Muscle layer of colon (tissue), 2 donors: ENCODE results near the gene HARBI1.

Experiments
- H3K27ac ChIP-seq: one replicate; pipeline ENCODE4 v1.7.0; 2013; ENCODE audit warnings: low read depth, mild to moderate bottlenecking, low read length, moderate library complexity
- H3K27me3 ChIP-seq, 2 donors: one replicate each; pipeline ENCODE4 v1.7.0; 2013; ENCODE audit warnings: low read length in 2 of 2, mild to moderate bottlenecking in 2 of 2; ENCODE audit not compliant: insufficient read depth in 2 of 2, control insufficient read depth in 1 of 2
- H3K36me3 ChIP-seq: one replicate; pipeline ENCODE4 v1.7.0; 2013; ENCODE audit warnings: mild to moderate bottlenecking, low read length; ENCODE audit not compliant: insufficient read depth
- H3K4me1 ChIP-seq: one replicate; pipeline ENCODE4 v1.7.0; 2013; ENCODE audit warnings: mild to moderate bottlenecking, low read length; ENCODE audit not compliant: insufficient read depth
- H3K4me3 ChIP-seq, 2 donors: one replicate each; pipeline ENCODE4 v1.7.0; 2013; ENCODE audit warnings: low read length in 2 of 2, low read depth in 1 of 2, mild to moderate bottlenecking in 1 of 2, moderate library complexity in 1 of 2
- H3K9ac ChIP-seq: one replicate; pipeline ENCODE4 v1.7.0; 2013; ENCODE audit warnings: low read length
- H3K9me3 ChIP-seq: one replicate; pipeline ENCODE4 v1.7.0; 2013; ENCODE audit warnings: mild to moderate bottlenecking, low read length
- donor health status: abdominal sarcoma.
- donor health status: Adenocarcinoma of cecum.

The HARBI1 gene

DNA sequence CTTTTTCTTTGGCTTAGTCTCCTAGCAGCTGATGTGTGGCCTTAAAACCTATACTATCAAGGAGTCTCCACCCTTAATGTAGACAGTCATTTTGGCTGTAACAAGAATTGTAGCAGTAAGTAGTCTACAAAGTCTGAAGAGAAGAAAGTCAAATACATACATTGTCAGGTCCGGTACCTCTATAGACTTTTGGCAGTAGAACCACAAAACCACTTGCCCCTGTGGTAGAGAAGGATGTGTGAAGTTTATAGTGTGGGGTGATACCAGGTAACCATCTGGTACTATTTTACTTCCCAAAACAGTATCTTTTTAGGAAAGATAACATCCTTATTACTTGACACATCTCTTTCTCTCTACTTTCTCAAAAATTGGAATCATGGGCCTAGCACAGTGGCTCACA is 15.5 kb upstream of the HARBI1 start:
- Histone ChIP-seq H3K4me3 (no peak overlapping the region), H3K27me3 (no peaks in the 10 kb centered on the region), H3K4me1 (no peaks in the 10 kb centered on the region), H3K9me3 (no peaks in the 10 kb centered on the region), H3K27ac (no peak overlapping the region), H3K9ac (no peak overlapping the region), H3K36me3 (peaks cover 18% of the 10 kb centered on the region)

DNA sequence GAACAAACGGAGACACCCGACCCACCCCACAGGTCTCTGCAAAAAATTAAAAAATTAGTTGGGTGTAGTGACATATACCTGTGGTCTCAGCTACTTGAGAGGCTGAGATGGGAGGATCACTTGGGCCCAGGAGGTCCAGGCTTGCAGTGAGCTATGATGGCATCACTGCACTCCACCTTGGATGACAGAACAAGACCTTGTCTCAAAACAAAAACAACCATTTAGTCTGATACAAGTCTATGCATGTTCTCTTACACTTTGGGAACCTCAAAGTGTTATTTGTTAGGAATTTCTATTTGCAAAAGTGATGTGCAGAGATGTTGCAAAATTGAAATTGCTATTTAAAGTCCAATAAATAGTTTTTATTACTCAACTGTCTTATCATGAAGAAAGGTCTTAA is 14.6 kb upstream of the HARBI1 start:
- no peaks in the 10 kb centered on the region for H3K4me1 ChIP-seq
- no peaks in the 10 kb centered on the region for H3K9me3 ChIP-seq
- peaks cover 18% of the 10 kb centered on the region for H3K36me3 ChIP-seq
- no peak overlapping the region for H3K27ac ChIP-seq
- no peak overlapping the region for H3K9ac ChIP-seq
- no peak overlapping the region for H3K4me3 ChIP-seq
- no peaks in the 10 kb centered on the region for H3K27me3 ChIP-seq

DNA sequence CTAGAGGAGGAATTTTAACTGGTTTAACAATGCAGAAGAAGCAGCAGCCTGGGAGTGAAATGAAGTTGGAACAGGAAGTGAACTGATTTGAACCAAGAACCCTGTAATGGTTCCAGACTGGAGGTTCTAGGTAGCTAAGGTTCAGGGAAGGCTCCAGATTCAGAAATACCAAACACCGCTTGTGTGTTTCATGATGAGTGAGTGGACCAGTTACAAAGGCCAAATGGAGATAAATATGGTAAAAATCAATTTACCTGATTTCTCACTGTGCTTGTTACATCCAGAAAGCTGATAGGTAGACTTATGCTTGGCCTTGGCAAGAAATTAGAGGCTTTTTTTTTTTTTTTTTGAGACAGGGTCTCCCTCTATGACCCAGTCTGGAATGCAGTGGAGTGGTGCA is 13.2 kb upstream of the HARBI1 start:
- no peak overlapping the region for H3K9ac ChIP-seq
- no peak overlapping the region for H3K27ac ChIP-seq
- no peaks in the 10 kb centered on the region for H3K4me1 ChIP-seq
- H3K36me3 ChIP-seq = peaks cover 23% of the 10 kb centered on the region
- no peak overlapping the region for H3K4me3 ChIP-seq
- H3K9me3 ChIP-seq = no peaks in the 10 kb centered on the region
- no peaks in the 10 kb centered on the region for H3K27me3 ChIP-seq

DNA sequence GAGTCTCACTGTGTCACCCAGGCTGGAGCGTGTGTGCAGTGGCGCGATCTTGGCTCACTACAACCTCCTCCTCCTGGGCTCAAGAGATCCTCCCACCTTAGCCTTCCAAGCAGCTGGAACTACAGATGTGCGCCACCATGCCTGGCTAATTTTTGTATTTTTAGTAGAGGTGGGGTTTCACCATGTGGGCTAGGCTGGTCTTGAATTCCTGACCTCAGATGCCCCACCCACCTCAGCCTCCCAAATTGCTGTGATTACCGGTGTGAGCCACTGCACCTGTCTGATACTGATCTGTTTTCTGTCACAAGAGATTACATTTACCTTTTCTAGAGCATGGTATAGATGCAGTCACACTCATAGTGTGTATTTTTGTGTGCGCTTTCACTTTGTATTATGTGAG is 11.9 kb upstream of the HARBI1 start:
- peaks cover 27% of the 10 kb centered on the region for H3K36me3 ChIP-seq
- H3K4me3 ChIP-seq = no peak overlapping the region
- no peaks in the 10 kb centered on the region for H3K4me1 ChIP-seq
- H3K9me3 ChIP-seq = no peaks in the 10 kb centered on the region
- H3K9ac ChIP-seq = no peak overlapping the region
- no peak overlapping the region for H3K27ac ChIP-seq
- no peaks in the 10 kb centered on the region for H3K27me3 ChIP-seq

DNA sequence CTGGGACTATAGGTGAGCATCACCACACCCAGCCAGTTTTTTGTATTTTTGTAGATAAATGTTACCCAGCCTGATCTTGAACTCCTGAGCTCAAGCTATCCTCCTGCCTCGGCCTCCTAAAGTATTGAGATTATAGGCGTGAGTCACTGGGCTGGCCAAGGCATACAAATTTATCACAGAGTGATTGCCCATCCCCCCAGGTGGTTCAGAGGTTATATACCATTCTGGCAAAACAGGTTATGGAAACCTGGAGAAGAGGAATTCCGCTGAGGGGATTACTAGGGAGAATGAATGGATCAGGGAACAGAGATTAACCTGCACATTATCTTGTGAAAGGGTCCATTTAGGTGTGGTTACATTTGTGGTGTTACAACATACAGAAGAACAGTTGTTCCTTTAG is 8.4 kb upstream of the HARBI1 start:
- Histone ChIP-seq H3K4me1 (no peaks in the 10 kb centered on the region), H3K36me3 (peaks cover 27% of the 10 kb centered on the region), H3K27me3 (no peaks in the 10 kb centered on the region), H3K4me3 (no peak overlapping the region), H3K9ac (no peak overlapping the region), H3K9me3 (no peaks in the 10 kb centered on the region), H3K27ac (no peak overlapping the region)

DNA sequence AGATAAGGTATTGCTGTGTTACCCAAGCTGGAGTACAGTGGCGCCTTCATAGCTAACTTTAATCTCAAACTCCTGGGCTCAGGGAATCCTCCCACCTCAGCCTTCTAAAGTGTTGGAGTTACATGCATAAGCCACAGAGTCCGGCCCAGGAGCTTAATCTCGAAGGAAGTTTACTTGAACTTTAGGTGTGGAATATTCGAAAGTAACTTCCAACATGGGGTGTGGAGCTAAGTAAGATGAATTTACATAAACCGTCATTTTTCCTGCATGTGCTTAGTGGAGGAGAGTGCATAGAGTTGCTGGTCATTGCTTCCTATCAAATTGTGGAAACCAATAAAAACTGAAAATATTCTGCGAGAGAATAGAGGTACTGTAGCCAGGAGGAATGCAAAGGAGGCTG is 1.8 kb upstream of the HARBI1 start:
- Histone ChIP-seq H3K36me3 (peaks cover 6% of the 10 kb centered on the region), H3K4me3 (no peak overlapping the region), H3K27ac (no peak overlapping the region), H3K9me3 (no peaks in the 10 kb centered on the region), H3K27me3 (no peaks in the 10 kb centered on the region), H3K4me1 (peaks cover 19% of the 10 kb centered on the region), H3K9ac (no peak overlapping the region)

DNA sequence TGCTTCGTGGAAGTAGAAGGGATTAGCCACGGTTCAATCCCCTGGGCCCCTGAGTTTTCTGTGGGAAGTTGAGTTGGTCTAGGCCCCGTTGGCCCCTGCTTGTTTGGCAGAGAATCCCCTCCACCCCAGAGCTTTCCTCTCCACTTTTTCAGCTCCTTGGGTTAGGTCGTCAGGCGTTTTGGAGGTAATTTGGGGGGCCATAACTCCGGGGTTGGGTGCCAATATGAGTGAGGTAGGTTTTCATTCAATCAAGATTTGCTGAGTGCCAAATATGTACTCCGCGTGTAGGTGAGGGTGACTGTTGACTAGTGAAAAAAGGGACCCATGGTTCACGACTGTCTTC is 916 bp upstream of the HARBI1 start:
- Histone ChIP-seq H3K9me3 (no peaks in the 10 kb centered on the region), H3K27ac (peak overlapping the region; percentile 92), H3K27me3 (no peaks in the 10 kb centered on the region), H3K36me3 (peaks cover 6% of the 10 kb centered on the region), H3K4me1 (peaks cover 19% of the 10 kb centered on the region), H3K4me3 (peak overlapping the region; percentile 97 to 98), H3K9ac (peak overlapping the region; percentile 84)

DNA sequence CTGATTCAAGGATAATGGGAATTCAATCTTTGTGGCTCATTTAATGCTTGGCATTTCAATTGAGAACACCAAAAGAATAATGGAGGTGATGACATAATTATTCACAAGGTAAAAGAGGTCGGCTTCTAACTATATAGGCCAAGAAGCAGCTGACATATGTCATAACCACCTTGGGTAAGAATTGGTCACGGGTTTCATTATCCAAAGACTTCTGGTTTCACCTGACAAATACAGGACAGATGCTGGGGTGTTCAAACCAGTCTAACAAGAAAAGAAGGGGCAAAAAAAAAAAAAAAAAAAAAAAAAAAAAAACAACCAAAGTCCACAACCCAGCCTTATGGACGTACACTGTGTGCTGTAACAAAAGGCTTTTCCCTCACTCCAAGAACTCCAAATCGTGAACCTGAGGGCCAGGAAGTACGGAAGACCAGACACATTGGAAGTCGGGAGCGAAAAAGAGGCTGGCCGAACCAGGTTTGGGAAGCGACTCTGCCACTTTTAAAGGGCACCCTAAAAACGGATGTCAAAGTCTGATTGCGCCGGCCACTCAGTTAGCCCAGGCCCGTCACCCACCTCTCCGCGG is 385 bp downstream of the HARBI1 start:
- H3K4me1 ChIP-seq = peaks cover 19% of the 10 kb centered on the region
- H3K36me3 ChIP-seq = peaks cover 6% of the 10 kb centered on the region
- H3K9me3 ChIP-seq = no peaks in the 10 kb centered on the region
- peak overlapping the region; percentile 97 to 98 for H3K4me3 ChIP-seq
- H3K9ac ChIP-seq = peak overlapping the region; percentile 36
- peak overlapping the region; percentile 62 for H3K27ac ChIP-seq
- H3K27me3 ChIP-seq = no peaks in the 10 kb centered on the region

DNA sequence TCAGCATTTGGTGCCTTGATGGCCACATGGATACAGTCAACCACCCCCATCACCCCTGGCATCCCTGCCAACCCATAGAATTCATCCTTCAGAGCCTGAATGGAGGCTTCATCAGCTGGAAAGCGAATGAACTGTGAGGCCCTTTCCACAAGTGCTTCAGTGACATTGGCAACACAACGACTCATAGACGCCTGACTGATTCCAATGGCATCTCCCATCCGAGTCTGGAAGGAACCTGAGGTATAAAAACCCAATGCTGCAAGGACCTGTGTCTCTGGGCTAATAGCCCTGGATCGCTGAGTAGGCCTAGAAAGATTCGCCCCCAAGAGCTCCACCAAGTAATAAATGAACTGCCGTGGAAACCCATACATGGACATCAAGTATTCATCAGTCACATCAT is 1.3 kb downstream of the HARBI1 start:
- Histone ChIP-seq H3K9ac (no peak overlapping the region), H3K27ac (no peak overlapping the region), H3K36me3 (no peaks in the 10 kb centered on the region), H3K9me3 (no peaks in the 10 kb centered on the region), H3K4me1 (peaks cover 19% of the 10 kb centered on the region), H3K27me3 (no peaks in the 10 kb centered on the region), H3K4me3 (no peak overlapping the region)

DNA sequence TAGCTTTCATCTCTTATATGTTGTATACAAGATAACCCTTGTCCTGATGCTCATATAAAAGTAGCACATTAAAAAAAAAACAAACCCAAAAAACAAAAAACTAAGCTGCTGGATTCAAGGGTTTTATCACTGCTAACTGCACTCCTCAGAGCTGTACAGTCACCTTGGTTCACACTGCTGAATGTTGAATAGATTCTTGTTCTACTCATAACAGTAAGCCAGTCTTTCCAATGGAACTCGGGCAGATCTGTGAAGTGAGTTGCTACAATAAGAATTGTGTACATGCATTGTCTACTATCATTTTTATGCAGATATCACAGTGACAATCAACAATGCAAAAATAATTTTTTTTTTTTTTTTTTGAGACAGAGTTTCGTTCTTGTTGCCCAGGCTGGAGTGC is 4.7 kb downstream of the HARBI1 start:
- no peak overlapping the region for H3K27ac ChIP-seq
- H3K4me1 ChIP-seq = peaks cover 7% of the 10 kb centered on the region
- H3K9ac ChIP-seq = no peak overlapping the region
- H3K4me3 ChIP-seq = no peak overlapping the region
- H3K36me3 ChIP-seq = no peaks in the 10 kb centered on the region
- H3K9me3 ChIP-seq = no peaks in the 10 kb centered on the region
- no peaks in the 10 kb centered on the region for H3K27me3 ChIP-seq

DNA sequence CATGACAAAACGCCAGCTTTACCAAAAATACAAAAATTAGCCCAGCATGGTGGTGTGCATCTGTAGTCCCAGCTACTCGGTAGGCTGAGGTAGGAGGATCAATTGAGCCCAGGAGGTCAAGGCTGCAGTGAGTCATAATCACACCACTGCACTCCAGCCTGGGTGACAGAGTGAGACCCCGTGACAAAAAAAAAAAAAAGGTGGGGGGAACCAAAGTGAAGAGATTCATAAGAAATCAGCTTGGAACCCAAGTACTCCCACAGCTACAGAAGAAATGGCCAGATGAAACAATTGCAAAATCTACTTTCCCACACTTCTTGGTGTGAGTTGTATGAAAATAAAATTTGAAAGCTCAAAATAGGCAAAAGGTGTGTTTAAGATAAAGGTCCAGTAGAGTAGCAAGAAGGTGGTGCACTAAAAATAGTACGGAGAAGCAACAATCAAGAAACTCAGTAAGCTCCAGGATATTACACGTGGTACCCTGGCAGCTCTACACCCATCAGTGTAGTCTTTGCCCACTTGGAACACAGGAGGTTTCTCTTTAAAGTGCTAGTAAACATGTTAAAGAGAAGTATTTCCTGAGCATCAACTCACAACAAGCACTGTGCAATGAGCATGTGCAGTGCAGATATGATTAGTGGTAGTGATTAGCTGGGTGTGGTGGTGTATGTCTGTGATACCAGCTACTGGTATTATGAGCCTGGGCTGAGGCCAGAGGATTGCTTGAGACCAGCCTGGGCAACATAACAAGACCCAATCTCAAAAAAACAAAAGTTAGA is 5.3 kb downstream of the HARBI1 start:
- Histone ChIP-seq H3K36me3 (no peaks in the 10 kb centered on the region), H3K27me3 (no peaks in the 10 kb centered on the region), H3K9ac (no peak overlapping the region), H3K4me1 (peaks cover 7% of the 10 kb centered on the region), H3K27ac (no peak overlapping the region), H3K9me3 (no peaks in the 10 kb centered on the region), H3K4me3 (no peak overlapping the region)

DNA sequence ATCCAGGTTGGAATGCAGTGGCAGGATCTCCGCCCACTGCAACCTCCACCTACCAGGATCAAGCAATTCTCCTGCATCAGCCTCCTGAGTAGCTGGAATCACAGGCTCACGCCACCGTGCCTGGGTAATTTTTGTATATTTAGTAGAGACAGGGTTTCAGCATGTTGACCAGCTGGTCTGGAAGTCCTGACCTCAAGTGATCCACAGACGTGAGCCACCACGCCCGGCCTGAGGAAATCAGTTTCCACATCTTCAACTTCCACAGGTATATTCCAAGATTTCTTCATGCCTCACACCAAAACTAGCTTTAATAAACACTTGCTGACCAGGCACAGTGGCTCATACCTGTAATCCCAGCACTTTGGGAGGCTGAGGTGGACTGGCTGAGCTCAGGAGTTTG is 7.6 kb downstream of the HARBI1 start:
- Histone ChIP-seq H3K4me1 (no peaks in the 10 kb centered on the region), H3K27ac (no peak overlapping the region), H3K4me3 (no peak overlapping the region), H3K27me3 (no peaks in the 10 kb centered on the region), H3K9ac (no peak overlapping the region), H3K9me3 (no peaks in the 10 kb centered on the region), H3K36me3 (no peaks in the 10 kb centered on the region)
